Measurements from ENCODE around the gene CYP4A22.
A peak's percentile ranks its signal among the peaks of the same experiment; 100 is the strongest.
"Not testable (repeated sequence)": the region's sequence is repeated elsewhere in the genome, so short reads cannot be mapped to it uniquely, and the experiment has no call there.

The CYP4A22 gene

DNA sequence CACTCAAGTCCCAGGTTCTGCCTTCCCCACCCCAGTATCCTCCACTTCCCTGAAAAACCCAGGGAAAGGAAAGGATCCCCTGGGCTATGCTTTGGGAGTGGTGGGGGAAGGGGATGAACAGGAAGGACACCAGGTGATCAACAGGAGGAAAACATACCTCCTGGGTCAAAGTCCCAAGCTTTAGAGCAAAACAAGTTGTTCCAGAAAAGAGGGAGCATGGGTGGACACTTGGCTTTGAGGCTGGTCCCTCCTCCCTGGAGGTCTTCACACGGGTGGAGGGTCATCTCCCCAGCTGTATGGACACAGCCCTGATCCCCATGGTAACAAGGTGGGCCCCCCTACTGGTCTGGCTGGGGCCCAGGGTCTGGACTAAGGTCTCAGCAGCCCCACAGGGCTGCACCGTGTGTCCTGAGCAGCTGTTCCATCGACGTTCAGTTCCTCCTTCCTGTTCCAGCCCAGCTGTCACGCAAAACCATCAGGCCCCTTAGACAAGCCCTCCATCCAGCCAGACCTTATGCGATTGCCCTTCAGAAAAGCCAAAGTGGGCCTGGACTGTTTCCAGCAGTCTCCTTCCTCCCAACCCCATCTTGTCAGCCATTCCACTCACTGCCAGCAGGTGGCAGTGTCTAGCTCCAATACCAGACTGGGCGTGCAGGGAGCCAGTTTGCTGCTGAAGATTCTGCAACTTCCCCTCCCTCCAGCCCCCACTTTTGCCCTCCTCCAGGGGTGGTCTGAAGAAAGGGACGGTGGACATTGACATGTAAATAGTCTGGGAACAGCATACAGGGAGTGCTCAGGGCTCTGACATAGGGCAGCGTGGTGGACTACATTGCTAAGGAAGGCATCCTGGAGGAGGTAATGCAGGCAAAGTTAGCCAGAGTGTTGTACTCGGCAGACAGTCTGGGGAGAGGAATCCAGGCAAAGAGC lies 55.5 kb downstream of the CYP4A22 start (continued):
- TF ChIP-seq, protein P1, sequence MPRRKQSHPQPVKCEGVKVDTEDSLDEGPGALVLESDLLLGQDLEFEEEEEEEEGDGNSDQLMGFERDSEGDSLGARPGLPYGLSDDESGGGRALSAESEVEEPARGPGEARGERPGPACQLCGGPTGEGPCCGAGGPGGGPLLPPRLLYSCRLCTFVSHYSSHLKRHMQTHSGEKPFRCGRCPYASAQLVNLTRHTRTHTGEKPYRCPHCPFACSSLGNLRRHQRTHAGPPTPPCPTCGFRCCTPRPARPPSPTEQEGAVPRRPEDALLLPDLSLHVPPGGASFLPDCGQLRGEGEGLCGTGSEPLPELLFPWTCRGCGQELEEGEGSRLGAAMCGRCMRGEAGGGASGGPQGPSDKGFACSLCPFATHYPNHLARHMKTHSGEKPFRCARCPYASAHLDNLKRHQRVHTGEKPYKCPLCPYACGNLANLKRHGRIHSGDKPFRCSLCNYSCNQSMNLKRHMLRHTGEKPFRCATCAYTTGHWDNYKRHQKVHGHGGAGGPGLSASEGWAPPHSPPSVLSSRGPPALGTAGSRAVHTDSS (tag by site-specific recombination; IDR thresholded peaks at IDR 0.05), result peak; percentile 33; the same call in 1 of the 2 replicates

DNA sequence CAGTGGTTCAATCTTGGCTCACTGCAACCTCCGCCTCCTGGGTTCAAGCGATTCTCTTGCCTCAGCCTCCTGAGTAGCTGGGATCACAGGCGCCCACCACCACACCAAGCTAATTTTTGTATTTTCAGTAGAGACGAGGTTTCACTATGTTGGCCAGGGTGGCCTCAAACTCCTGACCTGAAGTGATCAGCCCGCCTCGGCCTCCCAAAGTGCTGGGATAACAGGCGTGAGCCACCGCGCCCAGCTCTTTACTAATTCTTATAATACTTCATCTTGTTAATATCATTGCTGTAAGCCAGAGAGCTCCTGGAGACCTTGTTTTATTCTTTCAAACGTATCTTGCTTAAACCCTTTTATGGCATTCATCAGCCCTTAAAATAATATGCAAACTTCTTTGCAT lies 56.3 kb downstream of the CYP4A22 start:
- ChIA-PET CTCF (interaction anchor here (0.6 to 7.8 kb wide), 40 partner anchors 9 to 900 kb away, joined by 3 to 136 read pairs (median 5); no protein-coding TSS in a partner anchor), POLR2A (interaction anchor here (1.2 kb wide), 1 partner anchor 14 kb away, joined by 3 read pairs; no protein-coding TSS in a partner anchor)
- not testable (repeated sequence) for H3K36me3 ChIP-seq (ENCODE audit: control insufficient read depth in 2 of 2, insufficient read depth in 1 of 2, low read length in 2 of 2); H3K27ac ChIP-seq (ENCODE audit: extremely low read depth, low read depth, low read length); H3K9me3 ChIP-seq (ENCODE audit: control insufficient read depth, insufficient read depth, low read depth, low read length); H3K4me1 ChIP-seq (ENCODE audit: control insufficient read depth, insufficient read depth, low read length); H3K4me3 ChIP-seq (ENCODE audit: low read depth, low read length)

DNA sequence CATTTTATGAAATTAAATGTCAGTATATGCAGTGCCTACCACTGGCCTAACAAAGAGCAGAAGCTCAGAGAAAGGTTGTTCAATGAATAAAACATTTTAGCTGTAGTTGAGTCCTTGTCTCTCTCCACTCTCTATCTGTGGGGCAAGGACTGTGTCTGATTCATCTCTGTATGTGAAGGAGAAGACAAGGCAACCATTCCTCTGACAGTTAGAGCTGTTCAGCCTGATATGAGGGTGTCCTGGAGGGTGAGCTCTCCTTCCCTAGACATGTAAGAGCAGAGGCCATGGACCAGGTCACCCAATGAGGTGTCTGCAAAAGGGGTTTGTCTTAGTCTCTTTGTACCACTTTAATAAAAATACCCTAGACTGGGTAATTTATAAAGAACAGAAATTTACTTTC lies 57.1 kb downstream of the CYP4A22 start:
- H3K4me1 ChIP-seq (ENCODE audit: control insufficient read depth, insufficient read depth, low read length), result no peaks in the 10 kb centered on the region
- TF ChIP-seq, protein P2, sequence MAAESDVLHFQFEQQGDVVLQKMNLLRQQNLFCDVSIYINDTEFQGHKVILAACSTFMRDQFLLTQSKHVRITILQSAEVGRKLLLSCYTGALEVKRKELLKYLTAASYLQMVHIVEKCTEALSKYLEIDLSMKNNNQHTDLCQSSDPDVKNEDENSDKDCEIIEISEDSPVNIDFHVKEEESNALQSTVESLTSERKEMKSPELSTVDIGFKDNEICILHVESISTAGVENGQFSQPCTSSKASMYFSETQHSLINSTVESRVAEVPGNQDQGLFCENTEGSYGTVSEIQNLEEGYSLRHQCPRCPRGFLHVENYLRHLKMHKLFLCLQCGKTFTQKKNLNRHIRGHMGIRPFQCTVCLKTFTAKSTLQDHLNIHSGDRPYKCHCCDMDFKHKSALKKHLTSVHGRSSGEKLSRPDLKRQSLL (tag by site-specific recombination; IDR thresholded peaks at IDR 0.05), result no peak
- TF ChIP-seq ZNF561 (tag by site-specific recombination; IDR thresholded peaks at IDR 0.05; ENCODE audit: borderline replicate concordance) (no peak), FEZF1 (tag by site-specific recombination; IDR thresholded peaks at IDR 0.05) (no peak)
- TF ChIP-seq, protein P3, sequence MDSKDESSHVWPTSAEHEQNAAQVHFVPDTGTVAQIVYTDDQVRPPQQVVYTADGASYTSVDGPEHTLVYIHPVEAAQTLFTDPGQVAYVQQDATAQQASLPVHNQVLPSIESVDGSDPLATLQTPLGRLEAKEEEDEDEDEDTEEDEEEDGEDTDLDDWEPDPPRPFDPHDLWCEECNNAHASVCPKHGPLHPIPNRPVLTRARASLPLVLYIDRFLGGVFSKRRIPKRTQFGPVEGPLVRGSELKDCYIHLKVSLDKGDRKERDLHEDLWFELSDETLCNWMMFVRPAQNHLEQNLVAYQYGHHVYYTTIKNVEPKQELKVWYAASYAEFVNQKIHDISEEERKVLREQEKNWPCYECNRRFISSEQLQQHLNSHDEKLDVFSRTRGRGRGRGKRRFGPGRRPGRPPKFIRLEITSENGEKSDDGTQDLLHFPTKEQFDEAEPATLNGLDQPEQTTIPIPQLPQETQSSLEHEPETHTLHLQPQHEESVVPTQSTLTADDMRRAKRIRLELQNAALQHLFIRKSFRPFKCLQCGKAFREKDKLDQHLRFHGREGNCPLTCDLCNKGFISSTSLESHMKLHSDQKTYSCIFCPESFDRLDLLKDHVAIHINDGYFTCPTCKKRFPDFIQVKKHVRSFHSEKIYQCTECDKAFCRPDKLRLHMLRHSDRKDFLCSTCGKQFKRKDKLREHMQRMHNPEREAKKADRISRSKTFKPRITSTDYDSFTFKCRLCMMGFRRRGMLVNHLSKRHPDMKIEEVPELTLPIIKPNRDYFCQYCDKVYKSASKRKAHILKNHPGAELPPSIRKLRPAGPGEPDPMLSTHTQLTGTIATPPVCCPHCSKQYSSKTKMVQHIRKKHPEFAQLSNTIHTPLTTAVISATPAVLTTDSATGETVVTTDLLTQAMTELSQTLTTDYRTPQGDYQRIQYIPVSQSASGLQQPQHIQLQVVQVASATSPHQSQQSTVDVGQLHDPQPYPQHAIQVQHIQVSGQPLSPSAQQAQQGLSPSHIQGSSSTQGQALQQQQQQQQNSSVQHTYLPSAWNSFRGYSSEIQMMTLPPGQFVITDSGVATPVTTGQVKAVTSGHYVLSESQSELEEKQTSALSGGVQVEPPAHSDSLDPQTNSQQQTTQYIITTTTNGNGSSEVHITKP (tag by site-specific recombination; IDR thresholded peaks at IDR 0.05), result no peak
- ChIA-PET CTCF (interaction anchor here (0.6 to 7.8 kb wide), 12 partner anchors 8 to 130 kb away, joined by 3 to 136 read pairs (median 6); partner anchors contain the start of gene STIL), POLR2A (no interaction called here)
- no peaks in the 10 kb centered on the region for H3K36me3 ChIP-seq (ENCODE audit: control insufficient read depth in 2 of 2, insufficient read depth in 1 of 2, low read length in 2 of 2)
- H3K27ac ChIP-seq (ENCODE audit: extremely low read depth, low read depth, low read length), result no peak overlapping the region
- H3K9me3 ChIP-seq (ENCODE audit: control insufficient read depth, insufficient read depth, low read depth, low read length), result no peaks in the 10 kb centered on the region
- no peak overlapping the region for H3K4me3 ChIP-seq (ENCODE audit: low read depth, low read length)

DNA sequence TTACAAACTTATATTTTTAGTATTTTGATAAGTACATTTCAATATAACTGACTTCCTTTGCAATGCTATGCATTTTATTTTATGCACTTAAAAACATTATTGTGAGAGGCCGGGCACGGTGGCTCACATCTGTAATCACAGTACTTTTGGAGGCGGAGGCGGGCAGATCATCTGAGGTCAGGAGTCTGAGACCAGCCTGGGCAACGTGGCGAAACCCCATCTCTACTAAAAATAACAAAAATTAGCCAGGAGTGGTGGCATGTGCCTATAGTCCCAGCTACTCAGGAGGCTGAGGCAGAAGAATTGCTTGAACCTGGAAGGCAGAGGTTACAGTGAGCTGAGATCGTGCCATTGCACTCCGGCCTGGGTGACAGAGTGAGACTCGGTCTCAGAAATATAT lies 58.7 kb downstream of the CYP4A22 start:
- H3K9me3 ChIP-seq (ENCODE audit: control insufficient read depth, insufficient read depth, low read depth, low read length); H3K27ac ChIP-seq (ENCODE audit: extremely low read depth, low read depth, low read length); H3K4me1 ChIP-seq (ENCODE audit: control insufficient read depth, insufficient read depth, low read length); H3K4me3 ChIP-seq (ENCODE audit: low read depth, low read length); H3K36me3 ChIP-seq (ENCODE audit: control insufficient read depth in 2 of 2, insufficient read depth in 1 of 2, low read length in 2 of 2); POLR2A ChIA-PET: not testable (repeated sequence)
- CTCF ChIA-PET, result interaction anchor here (7.8 kb wide), 1 partner anchor 16 kb away, joined by 78 read pairs; no protein-coding TSS in a partner anchor

DNA sequence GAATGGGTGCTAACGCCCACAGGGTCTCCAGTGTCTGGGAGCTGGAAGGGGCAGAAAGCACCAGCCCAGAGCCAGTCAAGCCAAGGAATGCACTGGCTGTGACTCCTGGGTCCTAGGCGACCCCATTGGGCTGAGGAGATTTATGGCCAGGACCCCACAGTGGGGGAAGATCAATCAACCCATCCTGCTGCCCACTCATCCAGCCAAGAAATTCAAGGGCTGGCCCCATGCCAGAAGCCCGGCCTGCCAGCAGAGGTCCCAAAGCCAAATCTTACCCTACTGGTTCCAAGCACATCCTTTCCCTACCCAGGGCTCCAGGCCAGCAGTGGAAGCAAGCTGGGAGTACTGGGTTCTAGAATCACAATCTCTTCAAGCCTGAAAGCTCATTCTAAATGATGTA lies 59.4 kb downstream of the CYP4A22 start:
- Histone ChIP-seq H3K27ac (ENCODE audit: extremely low read depth, low read depth, low read length) (no peak overlapping the region), H3K36me3 (ENCODE audit: control insufficient read depth in 2 of 2, insufficient read depth in 1 of 2, low read length in 2 of 2) (no peaks in the 10 kb centered on the region), H3K4me3 (ENCODE audit: low read depth, low read length) (no peak overlapping the region), H3K4me1 (ENCODE audit: control insufficient read depth, insufficient read depth, low read length) (no peaks in the 10 kb centered on the region), H3K9me3 (ENCODE audit: control insufficient read depth, insufficient read depth, low read depth, low read length) (no peaks in the 10 kb centered on the region)
- CTCF ChIA-PET, result interaction anchor here (1.0 to 7.8 kb wide), 2 partner anchors 17 to 66 kb away, joined by 7 to 78 read pairs; no protein-coding TSS in a partner anchor
- POLR2A ChIA-PET, result no interaction called here
- TF ChIP-seq EGR2 (tag by site-specific recombination; IDR thresholded peaks at IDR 0.05; ENCODE audit: low read depth), result peak; percentile 70
- TF ChIP-seq, protein P4, sequence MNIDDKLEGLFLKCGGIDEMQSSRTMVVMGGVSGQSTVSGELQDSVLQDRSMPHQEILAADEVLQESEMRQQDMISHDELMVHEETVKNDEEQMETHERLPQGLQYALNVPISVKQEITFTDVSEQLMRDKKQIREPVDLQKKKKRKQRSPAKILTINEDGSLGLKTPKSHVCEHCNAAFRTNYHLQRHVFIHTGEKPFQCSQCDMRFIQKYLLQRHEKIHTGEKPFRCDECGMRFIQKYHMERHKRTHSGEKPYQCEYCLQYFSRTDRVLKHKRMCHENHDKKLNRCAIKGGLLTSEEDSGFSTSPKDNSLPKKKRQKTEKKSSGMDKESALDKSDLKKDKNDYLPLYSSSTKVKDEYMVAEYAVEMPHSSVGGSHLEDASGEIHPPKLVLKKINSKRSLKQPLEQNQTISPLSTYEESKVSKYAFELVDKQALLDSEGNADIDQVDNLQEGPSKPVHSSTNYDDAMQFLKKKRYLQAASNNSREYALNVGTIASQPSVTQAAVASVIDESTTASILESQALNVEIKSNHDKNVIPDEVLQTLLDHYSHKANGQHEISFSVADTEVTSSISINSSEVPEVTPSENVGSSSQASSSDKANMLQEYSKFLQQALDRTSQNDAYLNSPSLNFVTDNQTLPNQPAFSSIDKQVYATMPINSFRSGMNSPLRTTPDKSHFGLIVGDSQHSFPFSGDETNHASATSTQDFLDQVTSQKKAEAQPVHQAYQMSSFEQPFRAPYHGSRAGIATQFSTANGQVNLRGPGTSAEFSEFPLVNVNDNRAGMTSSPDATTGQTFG (tag by site-specific recombination; IDR thresholded peaks at IDR 0.05; ENCODE audit: borderline replicate concordance), result no peak
- TF ChIP-seq ZNF138 (tag by site-specific recombination; IDR thresholded peaks at IDR 0.05; ENCODE audit: borderline replicate concordance), result no peak
- no peak for TF ChIP-seq ZNF335 (tag by site-specific recombination; conservative IDR thresholded peaks at IDR 0.05)
- TF ChIP-seq, protein P5, sequence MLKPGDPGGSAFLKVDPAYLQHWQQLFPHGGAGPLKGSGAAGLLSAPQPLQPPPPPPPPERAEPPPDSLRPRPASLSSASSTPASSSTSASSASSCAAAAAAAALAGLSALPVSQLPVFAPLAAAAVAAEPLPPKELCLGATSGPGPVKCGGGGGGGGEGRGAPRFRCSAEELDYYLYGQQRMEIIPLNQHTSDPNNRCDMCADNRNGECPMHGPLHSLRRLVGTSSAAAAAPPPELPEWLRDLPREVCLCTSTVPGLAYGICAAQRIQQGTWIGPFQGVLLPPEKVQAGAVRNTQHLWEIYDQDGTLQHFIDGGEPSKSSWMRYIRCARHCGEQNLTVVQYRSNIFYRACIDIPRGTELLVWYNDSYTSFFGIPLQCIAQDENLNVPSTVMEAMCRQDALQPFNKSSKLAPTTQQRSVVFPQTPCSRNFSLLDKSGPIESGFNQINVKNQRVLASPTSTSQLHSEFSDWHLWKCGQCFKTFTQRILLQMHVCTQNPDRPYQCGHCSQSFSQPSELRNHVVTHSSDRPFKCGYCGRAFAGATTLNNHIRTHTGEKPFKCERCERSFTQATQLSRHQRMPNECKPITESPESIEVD (tag by site-specific recombination; IDR thresholded peaks at IDR 0.05), result no peak
- TF ChIP-seq YY2 (tag by site-specific recombination; IDR thresholded peaks at IDR 0.05), result no peak
- TF ChIP-seq SP2 (tag by site-specific recombination; IDR thresholded peaks at IDR 0.05), result no peak
